K562 treated with DMSO at 1 percent for 24 hours (cell line): ENCODE results near the gene FSIP2. TPM values are rescaled to one million over a fixed set of nuclear protein-coding genes. Genes with fewer than 3 reads are reported as not detected.

Source experiments
- total RNA-seq: library from RNA; unstranded; fragments of 300-600 nt; gene quantifications from 2 replicates; pipeline ENCODE4 v1.2.3, GENCODE V29; 2022; ENCODE audit warnings: low read depth; ENCODE audit not compliant: insufficient read depth

Gene FSIP2, protein sequence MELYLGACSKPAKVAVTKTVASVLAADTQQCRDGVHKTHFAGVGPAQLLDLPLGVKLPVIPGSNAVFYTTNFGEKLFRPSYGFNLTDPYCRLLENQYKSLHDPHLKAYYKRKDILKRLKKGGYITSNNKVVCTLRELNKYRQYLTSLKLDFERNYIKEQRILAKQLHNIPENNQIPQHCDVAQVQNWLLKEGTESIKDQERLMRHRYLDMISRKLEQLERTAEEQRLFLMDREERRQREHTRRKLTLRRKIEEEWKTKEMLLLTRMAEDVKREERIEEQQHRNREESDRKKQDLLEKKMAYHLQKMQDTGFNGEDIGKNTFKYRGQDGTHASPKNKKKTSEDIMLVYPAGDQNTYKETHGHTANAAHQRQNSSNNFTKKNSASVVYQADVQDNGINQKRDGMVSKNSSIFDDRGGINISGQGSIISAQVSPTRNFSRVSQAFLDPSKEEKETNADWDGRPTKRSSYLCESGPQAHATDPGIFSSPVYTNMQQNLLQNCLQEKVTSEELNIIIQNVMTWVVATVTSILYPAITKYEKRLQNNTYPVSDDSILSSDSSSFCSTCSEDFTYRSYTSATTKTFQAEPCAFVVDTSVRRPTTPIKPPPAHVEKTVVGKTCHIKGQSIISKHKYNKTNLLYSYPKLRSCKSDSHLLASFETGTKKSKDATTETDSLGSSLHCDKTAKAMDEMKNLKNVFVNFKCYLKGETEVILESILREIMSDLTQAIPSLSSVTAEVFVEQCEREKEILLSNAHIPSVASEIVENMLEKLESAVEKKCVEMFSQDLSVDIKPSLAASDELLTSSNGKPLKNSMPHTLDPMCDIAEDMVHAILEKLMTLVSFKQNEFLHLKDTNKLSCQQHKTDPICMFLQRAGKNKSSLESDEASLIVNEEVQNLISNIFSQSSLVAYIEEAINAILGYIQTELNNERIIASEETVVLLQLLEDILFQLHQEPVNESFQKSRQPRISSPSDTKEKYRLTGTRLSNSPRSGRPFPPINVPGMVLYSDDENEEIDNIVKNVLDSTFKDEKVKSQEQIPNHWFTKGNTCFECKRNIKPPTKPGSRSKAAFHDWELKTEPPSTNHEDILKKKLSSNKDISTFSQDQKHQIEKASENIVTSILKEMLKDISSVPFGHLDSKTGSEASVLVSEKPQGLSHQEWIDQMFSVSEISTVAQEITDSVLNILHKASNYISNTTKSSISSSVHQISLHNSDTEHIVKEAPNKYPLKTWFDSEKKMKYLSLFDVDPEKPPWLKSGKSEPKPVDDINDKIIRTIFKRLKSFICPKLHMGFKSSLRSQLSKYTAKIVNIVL (N-terminal part only)
- 0.03 and 0.10 TPM in 2 replicates for total RNA-seq

DNA sequence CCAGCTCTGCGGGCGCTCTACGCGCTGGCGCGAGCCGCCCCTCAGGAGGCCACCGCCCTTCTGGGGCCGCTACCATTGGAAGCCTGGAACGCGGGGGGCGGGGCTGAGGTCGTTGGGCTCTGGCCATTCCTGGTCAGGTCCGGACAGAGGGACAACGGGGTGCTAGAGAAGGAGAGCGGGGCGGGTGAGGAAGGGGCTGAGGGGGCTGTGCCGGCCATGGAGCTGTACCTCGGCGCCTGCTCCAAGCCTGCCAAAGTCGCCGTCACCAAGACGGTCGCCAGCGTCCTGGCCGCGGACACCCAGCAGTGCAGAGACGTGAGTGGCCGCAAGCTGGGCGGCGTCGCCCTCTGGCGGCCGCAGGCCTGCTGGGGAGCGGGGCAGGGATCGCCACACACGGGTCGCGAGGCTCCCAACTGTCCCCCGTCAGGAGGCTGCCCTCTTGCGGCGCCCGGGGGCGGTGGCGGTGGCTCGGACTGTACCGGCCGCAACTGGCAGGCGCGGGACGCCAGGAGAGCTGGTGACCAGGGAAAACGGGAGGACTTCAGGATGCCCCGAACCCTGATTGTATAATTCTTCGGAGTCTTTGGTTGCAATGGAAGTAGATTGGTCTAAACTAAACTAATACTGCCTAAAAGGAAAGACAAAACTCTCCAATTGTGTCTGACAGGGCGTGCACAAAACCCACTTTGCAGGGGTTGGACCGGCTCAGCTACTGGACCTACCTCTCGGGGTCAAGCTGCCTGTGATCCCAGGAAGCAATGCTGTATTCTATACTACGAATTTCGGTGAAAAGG lies at the start of gene FSIP2:
TSS of gene FSIP2 (plus strand) at position 126 of the 794 bp plus-strand sequence. CDS start at position 217, 91 bp downstream.

